HL-60 (cell line): ENCODE results near the gene CRYBB1.

Source experiments
- POLR2AphosphoS5 ChIP-seq: IDR thresholded peaks from 2 replicates; pipeline ENCODE4 v1.6.1; 2012; ENCODE audit warnings: low read depth
- TF ChIP-seq, protein P1 (sequence below): IDR thresholded peaks from one replicate; pipeline ENCODE4 v1.5.1; 2011; ENCODE audit warnings: low read length, control low read depth, inconsistent platforms; ENCODE audit not compliant: insufficient read depth
- TF ChIP-seq, protein P2 (sequence below): IDR thresholded peaks from 2 replicates; pipeline ENCODE4 v1.6.1; 2012; ENCODE audit warnings: low read depth; ENCODE audit not compliant: insufficient replicate concordance

- TF ChIP-seq POLR2AphosphoS5: no peak
- TF ChIP-seq, protein P1, sequence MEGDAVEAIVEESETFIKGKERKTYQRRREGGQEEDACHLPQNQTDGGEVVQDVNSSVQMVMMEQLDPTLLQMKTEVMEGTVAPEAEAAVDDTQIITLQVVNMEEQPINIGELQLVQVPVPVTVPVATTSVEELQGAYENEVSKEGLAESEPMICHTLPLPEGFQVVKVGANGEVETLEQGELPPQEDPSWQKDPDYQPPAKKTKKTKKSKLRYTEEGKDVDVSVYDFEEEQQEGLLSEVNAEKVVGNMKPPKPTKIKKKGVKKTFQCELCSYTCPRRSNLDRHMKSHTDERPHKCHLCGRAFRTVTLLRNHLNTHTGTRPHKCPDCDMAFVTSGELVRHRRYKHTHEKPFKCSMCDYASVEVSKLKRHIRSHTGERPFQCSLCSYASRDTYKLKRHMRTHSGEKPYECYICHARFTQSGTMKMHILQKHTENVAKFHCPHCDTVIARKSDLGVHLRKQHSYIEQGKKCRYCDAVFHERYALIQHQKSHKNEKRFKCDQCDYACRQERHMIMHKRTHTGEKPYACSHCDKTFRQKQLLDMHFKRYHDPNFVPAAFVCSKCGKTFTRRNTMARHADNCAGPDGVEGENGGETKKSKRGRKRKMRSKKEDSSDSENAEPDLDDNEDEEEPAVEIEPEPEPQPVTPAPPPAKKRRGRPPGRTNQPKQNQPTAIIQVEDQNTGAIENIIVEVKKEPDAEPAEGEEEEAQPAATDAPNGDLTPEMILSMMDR: no peak
- TF ChIP-seq, protein P2, sequence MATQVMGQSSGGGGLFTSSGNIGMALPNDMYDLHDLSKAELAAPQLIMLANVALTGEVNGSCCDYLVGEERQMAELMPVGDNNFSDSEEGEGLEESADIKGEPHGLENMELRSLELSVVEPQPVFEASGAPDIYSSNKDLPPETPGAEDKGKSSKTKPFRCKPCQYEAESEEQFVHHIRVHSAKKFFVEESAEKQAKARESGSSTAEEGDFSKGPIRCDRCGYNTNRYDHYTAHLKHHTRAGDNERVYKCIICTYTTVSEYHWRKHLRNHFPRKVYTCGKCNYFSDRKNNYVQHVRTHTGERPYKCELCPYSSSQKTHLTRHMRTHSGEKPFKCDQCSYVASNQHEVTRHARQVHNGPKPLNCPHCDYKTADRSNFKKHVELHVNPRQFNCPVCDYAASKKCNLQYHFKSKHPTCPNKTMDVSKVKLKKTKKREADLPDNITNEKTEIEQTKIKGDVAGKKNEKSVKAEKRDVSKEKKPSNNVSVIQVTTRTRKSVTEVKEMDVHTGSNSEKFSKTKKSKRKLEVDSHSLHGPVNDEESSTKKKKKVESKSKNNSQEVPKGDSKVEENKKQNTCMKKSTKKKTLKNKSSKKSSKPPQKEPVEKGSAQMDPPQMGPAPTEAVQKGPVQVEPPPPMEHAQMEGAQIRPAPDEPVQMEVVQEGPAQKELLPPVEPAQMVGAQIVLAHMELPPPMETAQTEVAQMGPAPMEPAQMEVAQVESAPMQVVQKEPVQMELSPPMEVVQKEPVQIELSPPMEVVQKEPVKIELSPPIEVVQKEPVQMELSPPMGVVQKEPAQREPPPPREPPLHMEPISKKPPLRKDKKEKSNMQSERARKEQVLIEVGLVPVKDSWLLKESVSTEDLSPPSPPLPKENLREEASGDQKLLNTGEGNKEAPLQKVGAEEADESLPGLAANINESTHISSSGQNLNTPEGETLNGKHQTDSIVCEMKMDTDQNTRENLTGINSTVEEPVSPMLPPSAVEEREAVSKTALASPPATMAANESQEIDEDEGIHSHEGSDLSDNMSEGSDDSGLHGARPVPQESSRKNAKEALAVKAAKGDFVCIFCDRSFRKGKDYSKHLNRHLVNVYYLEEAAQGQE: no peak
These were observed 41.7 kb downstream of the CRYBB1 start for GRCh38 chr22:26576026-26576680.
